GM18498 (cell line): ENCODE results near the gene FNDC10.
A peak's percentile ranks its signal among the peaks of the same experiment; 100 is the strongest.
"Not testable (repeated sequence)": the region's sequence is repeated elsewhere in the genome, so short reads cannot be mapped to it uniquely, and the experiment has no call there.

Source experiments
- ATAC-seq: cut with Tn5 transposase; IDR thresholded peaks from one replicate; pipeline ENCODE4 v1.9.1; 2021; ENCODE audit warnings: mild to moderate bottlenecking, moderate library complexity; ENCODE audit not compliant: unreplicated experiment

FNDC10 gene

DNA sequence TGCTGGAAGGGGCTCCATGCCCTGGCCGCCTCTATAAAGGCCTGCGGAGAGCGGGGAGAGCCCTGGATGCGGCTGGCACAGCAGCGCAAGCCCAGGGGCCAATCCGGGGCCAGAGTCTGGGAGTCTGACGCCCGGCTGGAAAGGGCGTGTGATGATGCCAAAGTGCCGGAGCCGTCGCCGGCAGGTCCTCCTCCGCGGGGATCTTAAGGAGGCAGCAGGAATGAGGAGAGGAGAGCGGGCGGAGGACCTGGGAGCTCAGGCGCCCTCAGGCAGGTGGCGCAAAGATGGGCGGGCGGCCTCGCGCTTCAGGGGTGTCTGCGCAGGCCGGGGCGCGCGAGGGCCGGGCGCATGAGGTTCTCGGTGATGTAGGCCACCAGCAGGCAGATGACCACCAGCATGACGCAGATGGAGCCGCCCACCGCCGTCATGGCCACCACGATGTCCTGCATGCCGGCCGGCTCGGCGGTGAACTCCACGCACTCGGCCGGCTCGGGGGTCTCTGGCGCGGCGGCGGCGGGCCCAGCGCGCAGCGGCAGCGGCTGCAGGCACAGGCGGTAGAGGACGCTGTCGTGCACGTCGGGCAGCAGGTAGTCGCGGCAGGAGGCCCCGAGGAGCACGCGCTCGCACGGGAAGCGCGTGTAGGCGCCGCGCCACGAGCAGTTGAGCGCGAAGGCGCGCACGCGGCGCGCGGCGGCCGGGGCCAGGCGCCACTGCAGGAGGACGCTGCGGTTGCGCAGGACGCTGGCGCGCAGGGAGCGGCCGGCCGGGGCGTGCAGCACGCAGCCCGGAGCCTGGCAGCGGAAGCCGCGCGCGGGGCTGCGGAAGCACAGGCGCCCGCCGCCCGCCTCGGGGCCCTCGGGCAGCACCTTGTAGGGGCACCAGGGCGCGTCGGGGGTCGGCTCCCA, 653 bp downstream of the FNDC10 start:
- no peak for ATAC-seq

DNA sequence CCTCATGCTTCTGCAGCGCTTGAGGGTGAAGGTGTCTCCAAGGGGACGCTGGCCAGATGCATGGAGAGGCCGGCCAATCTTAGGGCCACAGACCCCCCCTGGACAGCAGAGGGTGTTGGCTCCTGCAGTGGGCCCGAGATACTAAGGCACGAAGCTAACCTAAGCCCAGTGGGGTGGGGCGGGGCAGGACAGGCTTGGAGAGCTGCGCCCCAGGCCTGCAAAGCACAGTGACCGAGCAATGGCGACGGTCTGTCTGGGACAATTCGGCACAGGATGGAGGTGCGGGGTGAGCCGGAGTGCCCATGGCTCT, 1.3 kb downstream of the FNDC10 start:
- no peak for ATAC-seq

DNA sequence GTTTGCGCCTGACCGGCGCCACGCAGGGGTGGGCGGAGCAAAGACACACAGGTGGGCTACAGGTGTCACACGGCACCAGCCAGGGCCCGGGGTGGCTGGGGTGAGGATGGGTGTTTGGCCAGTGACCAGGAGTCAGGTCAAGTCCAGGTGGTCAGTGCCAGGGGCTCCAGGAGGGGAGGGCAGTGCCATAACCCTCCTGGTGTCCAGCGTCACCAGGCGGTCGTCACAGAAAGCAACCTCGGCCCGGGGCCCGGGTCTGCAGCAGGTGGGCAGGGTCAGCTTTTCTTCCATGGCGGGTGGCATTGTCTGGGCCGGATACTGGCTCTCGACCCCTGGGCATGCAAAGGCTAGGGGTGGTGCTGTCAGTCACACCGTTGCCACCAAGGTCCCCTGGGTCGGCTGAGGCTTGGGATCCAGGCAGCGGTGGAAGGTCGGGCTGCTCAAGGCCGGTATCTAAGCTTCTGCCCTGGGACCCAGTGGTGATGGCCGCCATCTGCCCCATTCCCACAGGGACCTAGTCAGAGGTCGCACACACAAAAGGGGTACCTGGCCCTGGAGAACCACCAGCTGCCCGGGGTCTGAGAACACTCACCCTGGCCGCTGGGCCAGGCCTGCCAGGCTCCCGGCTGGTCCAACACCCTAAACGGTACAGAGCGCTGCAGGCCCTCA, 1.8 kb downstream of the FNDC10 start:
- ATAC-seq, result no peak

DNA sequence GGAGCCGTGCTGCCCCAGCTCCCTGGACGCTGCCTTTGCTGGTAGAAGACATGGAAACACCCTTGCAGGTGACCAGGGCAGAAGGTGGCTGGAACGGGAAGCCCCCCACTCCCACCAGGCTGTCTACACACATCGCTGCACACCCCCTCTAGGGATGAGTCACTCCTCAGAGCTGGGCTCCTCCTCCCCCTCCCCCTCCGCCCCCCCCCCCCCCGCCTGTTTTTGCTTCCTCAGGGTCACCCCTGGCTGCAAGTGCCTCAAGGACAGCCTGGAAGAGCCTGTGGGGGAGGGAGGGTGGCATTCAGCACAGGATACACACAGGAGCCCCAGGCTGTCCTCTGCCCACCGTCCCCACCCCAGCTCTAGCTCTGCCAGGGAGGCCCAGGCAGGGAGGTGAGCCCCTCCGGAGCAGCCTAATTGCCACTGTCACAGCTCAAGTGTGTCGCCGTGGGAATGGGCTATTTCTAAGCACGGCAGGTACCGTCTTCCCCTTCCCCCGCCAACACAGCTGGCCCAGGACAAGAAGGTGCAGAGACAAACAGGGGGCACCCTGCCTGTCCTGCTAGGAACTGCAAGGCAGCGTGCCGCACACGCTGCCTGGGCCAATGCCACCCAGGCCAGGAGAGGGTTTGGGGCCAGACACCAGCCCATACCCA, 2.5 kb downstream of the FNDC10 start:
- no peak for ATAC-seq

DNA sequence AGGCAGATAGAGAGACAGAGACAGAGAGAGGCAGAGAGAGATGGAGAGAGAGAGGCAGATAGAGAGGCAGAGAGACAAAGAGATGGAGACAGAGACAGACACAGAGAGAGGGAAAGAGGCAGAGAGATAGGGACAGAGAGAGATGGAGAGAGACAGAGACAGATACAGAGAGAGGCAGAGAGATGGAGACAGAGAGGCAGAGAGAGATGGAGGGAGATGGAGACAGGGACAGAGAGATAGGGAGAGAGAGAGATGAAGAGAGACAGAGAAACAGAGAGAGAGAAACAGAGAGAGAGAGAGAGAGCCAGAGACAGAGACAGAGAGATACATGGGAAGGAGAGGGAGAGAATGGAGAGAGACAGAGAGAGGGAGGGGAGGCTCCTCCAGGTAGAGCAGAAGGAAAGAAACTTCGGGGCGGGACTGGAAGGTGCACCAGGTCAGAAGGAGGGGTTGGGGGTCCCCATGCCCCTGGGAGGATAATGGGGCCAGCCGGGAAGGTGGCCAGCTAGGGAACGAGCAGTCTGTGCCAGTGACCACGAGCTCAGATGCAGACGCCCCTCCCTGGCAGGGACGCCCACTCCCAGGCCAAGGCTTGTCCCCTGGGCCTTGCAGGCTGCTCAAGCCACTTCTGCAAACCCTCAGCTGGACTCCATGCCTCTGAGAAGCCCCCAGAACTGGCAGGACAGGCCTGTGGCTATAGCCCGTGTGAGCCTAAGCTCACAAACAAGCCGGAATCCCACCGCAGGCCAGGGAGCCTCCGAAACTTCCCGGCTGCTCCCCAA, 3.3 kb downstream of the FNDC10 start:
- ATAC-seq, result no peak

DNA sequence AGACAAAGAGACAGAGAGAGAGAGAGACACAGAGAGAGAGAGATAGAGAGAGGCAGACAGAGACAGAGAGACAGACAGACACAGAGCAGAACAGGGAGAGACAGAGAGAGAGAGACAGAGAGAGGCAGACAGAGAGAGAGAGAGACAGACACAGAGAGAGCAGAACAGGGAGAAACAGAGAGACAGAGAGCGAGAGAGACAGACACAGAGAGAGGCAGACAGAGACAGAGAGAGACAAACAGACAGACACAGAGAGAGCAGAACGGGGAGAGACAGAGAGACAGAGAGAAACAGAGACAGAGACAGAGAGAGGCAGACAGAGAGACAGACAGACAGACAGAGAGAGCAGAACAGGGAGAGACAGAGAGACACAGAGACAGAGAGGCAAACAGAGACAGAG, 4.6 kb downstream of the FNDC10 start:
- not testable (repeated sequence) for ATAC-seq

DNA sequence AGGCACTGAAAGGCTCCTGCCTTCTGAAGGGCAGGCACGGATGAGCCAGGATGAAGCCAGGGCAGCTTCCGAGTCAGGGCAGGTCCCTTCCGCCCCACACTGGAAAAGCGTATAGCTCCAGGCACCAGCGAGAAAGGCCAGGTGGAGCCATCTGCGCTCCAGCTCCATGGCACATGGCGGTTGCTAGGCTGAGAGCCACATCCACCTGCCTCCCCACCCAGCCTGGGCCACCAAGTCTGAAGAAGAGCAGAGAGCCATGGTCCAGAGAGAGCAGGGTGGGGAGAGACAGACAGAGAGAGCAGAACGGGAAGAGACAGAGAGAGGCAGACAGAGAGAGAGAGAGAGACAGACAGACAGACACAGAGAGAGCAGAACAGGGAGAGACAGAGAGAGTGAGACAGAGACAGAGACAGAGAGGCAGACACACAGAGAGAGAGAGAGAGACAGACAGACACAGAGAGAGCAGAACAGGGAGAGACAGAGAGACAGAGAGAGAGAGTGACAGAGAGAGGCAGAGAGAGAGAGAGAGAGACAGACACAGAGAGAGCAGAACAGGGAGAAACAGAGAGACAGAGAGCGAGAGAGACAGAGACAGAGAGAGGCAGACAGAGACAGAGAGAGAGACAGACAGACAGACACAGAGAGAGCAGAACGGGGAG, 5.2 kb downstream of the FNDC10 start:
- ATAC-seq, result no peak

DNA sequence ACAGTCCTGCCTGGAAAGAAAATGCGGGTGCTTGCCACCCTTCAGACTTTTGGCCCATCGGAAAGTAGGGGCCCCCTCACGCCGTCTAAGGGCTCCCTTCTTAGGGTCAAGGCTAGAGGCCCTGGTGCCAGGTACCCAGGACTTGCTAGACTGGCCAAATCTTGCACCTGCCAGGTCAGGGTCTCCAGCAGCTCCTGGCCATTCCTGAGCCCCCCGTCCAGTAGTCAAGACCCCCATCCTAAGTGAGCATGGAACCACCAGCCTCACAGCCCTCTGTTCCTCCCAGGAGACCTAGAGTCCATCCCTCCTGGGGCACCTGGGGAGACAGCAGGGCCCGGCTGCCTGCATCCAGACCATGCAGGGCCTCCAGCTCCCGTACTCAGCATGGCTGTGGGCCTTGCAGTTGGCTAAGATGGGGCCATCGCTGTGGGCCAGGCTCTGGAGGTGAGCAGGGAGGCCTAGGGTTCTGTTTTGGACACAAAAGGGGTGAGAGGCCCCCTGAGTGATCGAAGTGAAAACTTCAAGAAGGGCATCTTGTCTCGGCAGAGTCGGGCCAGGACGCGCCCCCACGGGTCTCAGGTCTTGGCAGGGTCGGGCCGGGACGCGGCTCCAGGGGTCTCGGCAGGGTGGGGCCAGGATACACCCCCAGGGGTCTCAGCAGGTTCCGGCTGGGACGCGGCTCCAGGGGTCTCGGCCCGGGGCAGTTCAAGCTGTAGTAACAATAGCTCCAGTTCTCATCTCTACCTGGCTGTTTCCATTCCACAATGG, 5.9 kb downstream of the FNDC10 start:
- ATAC-seq, result no peak

DNA sequence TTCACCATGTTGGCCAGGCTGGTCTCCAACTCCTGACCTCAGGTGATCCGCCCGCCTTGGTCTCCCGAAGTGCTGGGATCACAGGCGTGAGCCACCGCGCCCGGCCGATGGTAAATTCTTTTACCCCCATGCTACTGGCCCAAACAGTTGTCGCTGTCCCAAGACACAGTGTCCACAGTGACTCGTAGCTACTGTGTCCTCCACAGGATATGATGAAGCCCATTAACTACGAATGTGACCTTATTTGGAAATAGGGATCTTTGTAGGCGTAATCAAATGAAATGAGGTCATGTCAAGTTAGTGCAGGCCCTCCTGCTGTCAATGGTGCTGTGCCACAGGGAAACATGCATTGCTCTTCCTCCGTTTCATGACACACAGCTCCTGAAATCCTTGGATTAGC, 8.5 kb downstream of the FNDC10 start:
- ATAC-seq, result no peak

DNA sequence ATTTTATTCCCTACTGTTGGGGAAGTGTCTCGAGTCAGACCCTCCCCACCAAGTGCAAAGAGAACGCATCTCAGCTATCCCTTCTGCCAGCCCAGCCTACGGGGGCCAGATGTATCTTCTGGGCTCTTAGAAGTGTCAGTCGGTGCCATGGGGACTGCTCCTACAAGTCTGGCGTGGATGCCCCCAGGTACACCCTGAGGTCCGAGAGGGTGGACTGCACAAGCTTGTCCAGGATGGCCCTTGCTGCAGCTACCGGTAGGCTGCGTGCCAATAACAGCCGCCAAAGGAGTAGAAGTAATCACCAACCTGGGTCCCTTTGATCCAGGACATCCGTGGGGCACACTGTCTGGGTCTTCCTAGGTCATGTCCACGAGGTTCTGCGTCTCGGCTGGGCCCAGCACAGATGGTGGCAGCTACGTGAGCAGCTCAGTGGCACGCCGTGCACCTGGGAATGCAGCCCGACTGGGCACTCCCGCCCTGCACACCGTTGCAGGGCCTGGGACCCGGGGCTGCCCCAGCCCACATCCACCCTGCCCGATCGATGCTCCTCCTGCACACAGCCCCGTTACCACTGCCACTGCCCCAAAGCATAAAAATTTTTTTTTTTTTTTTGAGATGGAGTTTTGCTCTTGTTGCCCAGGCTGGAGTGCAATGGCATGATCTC, 16.5 kb downstream of the FNDC10 start:
- ATAC-seq, result no peak

DNA sequence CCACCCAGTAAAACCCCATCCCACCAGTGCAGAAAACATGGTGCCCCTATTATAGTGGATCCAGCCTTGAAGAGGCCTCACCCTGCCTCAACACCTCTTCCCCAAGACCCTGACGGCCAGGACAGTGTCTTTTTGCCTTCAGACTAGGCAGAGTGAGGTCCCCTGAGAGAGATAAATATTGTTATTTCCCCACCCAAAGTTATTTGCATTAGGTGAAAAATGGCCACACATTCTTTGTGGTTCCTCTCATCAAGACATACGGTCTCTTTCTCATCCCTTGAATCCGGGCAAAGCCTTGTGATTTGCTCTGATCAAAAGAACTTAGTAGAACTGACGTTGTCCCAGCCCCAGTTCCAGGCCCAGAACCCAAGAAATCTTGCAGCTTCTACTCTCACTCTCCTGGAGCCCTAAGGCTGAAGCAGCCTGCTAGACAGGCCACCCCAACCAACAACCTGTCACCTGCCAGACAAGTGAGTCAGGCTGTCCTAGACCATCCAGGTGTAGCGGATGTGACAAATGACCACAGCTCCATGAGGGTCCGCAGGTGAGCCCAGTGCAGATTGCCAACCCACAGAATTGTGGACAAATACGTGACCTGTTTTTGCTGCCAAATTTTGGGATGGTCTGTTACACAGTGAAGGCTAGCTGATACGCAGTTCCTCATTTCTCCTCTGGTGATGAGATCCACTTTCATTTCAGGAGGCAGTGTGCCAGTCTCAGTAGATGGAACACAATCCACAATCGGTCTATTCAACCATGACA, 17.2 kb downstream of the FNDC10 start:
- no peak for ATAC-seq

DNA sequence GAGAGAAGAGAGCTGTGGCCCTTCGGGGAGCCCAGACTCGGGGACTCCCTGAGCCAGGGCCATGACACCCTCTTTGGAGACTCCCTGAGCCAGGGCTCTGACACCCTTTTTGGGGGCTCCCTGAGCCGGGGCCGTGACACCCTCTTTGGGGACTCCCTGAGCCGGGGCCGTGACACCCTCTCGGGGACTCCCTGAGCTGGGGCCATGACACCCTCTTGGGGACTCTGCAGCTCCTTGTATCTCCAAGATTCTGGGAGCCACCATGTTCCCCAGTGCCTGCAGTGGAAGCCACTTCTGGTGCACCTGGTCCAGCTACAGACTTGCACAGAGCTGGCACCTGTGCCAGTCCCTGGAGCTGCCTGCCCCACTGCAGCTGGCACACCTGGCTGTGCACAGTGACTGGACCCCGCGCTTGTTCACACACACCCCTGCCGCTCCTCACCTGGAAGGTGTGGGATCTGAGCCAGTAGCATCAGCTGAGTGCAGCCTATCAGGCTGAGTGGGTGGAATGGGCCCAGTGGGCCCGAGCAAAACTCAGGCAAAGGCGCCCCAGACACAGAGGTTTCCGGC, 21.5 kb downstream of the FNDC10 start:
- ATAC-seq, result no peak

DNA sequence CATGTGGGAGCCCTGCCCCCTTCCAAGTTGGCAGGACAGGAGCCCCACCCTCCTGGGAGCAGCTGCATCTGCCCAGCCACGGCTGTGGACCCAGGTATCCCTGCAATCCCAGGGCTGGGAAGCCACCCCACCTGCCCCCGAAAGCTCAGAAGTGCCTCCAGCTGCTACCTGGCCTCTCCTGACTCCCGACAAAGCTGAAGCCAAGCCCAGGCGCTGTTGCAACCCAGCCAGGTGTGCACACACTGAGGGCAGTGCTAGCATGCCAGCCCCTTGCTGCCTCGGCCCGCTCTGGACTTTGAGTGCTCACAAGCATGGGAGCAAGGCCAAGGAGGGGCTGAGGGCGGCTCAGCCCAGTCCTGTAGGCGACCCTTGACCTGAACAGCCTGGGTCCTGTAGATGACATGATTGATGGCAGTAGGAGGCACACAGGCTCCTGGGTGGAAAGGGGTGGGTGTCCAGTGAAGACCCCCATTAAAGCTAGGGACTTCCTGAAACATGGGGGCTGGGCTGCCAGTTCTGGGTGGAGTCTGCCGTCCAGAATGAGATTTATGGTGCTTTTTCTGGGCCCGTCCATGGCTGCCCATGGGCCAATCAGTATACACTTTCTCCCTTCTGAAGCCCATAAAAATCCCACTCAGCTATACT, 22.4 kb downstream of the FNDC10 start:
- ATAC-seq, result no peak

DNA sequence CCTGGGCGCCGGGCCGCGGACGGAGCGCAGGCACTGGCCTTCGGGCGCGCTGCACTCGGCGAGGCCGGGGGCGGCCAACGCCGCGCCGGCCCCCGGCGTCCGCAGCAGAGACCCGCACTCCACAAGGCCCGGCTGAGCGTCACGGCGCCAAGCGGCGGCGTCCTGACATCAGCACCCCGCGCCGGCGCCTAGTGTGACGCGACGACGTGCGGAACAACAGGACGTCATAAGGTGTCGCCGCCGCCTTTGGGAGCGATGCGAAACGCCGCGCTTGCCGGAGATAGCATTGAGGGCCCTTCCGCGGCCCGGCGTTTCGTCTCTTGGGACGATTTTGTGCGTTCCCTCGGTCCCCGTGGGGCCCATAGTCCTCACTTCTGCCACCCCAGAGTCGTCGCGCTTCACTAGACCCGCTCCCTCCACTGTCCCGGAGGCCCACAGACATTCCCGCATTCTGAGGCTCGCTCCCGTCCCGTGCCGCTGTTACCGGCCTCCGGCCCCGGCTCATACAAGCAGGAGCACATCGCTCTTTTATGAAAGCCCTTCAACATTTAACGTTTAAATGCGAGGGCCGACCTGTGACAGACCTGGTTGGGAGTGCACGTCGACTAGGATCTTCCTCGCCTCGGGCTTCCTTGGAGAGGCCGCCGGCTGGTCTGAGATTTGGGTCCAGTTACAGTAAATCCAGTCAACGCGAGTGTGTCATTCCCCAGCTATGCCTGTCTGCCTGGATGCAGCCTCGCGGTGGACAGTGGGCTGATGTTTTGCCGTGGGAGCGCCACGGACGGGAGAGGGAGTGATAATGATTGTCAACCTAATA, 25.0 kb downstream of the FNDC10 start, which contains the start of gene SSU72:
TSS of gene SSU72 (minus strand) at position 143 of the 817 bp plus-strand sequence. CDS start 306 bp downstream, outside the sequence.
- ATAC-seq, result peak; percentile 85

DNA sequence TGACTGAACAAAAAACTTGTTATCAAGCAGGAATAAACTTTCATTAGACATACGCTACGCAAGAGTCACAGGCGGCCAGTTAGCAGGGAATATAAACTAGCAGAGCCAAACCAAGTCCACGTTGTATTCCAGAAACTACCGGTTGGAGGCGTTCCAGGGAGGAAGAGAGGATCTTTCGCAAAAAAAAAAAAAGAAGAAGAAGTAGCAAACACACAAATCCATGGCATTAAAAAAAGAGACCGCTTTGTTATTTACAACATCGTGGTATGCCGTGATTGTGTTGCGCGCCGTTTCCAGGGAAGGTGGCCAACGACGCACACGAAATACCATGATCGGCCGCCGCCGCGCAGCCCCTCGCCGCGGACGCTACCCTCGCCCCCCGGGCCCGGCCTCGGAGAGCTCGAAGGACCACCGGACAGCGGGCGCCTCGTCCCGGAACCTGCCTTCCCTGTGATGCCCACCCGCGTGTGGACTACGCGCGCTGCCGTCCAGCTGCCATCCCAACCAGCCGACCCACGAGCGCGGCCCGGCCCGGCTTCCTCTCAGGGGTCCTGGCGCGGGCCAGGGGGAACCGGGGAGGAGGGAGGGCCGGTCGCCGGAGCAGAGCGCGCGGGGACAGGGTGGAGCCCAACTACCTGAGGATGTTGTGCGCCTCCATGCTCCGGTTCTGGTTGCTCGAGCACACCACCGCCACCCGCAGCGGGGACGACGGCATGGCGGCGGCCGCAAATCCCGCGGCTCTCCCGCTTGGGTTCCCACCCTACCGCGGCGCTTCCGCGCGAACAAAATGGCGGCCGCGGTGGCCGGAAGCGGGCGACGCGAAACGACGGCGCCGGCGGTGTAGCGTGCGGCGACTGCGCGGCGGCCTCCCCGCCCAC, 25.9 kb downstream of the FNDC10 start:
- ATAC-seq, result peak; percentile 76

DNA sequence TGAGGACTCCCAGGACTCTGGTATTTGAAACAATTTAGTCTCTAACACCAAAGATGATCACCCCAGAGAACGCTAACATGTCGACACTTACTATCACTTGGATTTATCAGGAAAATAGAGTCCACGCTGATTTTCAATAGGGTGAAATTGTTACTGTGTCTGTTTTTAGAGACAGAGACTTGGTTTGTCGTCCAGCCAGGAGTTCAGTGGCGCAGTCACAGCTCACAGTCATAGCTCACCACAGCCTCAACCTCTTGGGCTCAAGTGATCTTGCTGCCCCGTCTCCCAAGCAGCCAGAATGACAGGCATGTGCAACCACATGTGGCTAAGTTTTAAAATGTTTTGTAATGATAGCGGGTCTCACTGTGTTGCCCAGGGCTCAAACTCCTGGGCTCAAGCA, 30.6 kb downstream of the FNDC10 start:
- no peak for ATAC-seq
